B cell (primary cell): ENCODE measurements around the gene SLIT3. TPM values are rescaled to one million over a fixed set of nuclear protein-coding genes. Genes with fewer than 3 reads are reported as not detected.

Experiments
- ATAC-seq: fragments of 200-7000 bp; cut with Tn5 transposase; one replicate; pipeline ENCODE4 v1.10.0; 2021; ENCODE audit warnings: low read depth, mild to moderate bottlenecking, moderate number of reproducible peaks, moderate library complexity
- CTCF ChIA-PET: fragments of 350-600 bp; sonication (Branson Sonifier 250); formaldehyde crosslinking; loops from one replicate; lab custom pipeline; 2021; ENCODE audit warnings: antibody characterized with exemption, inconsistent platforms; lab: Charles Lee
- POLR2A ChIA-PET: fragments of 350-600 bp; sonication (Branson Sonifier 250); formaldehyde crosslinking; loops from one replicate; lab custom pipeline; 2021; ENCODE audit warnings: antibody characterized with exemption; lab: Charles Lee
- DNase-seq: peaks from one replicate; pipeline ENCODE4 v3.0.0; 2013
- H2AFZ ChIP-seq: 2 replicates; pipeline ENCODE4 v1.6.1; 2012; ENCODE audit warnings: mild to moderate bottlenecking, low read depth, low read length; ENCODE audit not compliant: insufficient read depth, poor library complexity, severe bottlenecking
- H3K27ac ChIP-seq, 2 donors: 1 replicate in 1 of 2; 2 replicates in 1 of 2; pipeline ENCODE4 v1.5.1; 2012 to 2013; ENCODE audit warnings: low read length in 2 of 2, mild to moderate bottlenecking in 2 of 2, moderate library complexity in 1 of 2
- H3K27me3 ChIP-seq, 4 experiments: fragments of 200-600 bp in 1 of 4; sonication (generic) in 1 of 4; replicated peaks in 1 of 4; 1 replicate in 2 of 4; 2 replicates in 2 of 4; pipeline versions ENCODE4 v1.6.1 to v1.7.0; 2013 to 2016; ENCODE audit warnings: low read length in 3 of 4, mild to moderate bottlenecking in 2 of 4, mixed read lengths in 1 of 4, moderate library complexity in 1 of 4; ENCODE audit not compliant: insufficient read depth in 4 of 4, control insufficient read depth in 3 of 4; ENCODE audit errors: control extremely low read depth in 1 of 4
- H3K36me3 ChIP-seq, 2 experiments: replicated peaks in 1 of 2; 1 replicate in 1 of 2; 2 replicates in 1 of 2; pipeline versions ENCODE4 v1.6.1 to v1.7.1; 2013; ENCODE audit warnings: low read length in 1 of 2; ENCODE audit not compliant: insufficient read depth in 2 of 2, control insufficient read depth in 1 of 2; ENCODE audit errors: control extremely low read depth in 1 of 2, extremely low read depth in 1 of 2
- H3K4me1 ChIP-seq, 2 donors: fragments of 200-600 bp in 1 of 2; sonication (generic) in 1 of 2; 1 replicate in 1 of 2; 2 replicates in 1 of 2; pipeline versions ENCODE4 v1.5.1 to v1.6.1; 2013 to 2017; ENCODE audit warnings: low read length in 2 of 2; ENCODE audit not compliant: control insufficient read depth in 2 of 2, insufficient read depth in 2 of 2
- H3K4me2 ChIP-seq: replicated peaks from 2 replicates; pipeline ENCODE3; 2012; ENCODE audit warnings: mild to moderate bottlenecking, low read depth, low read length; ENCODE audit not compliant: poor library complexity, severe bottlenecking
- H3K4me3 ChIP-seq, 5 experiments: fragments of 200-600 bp in 1 of 5; sonication (generic) in 1 of 5; 1 replicate in 3 of 5; 2 replicates in 2 of 5; pipeline versions ENCODE4 v1.5.1 to v1.7.0; 2011 to 2016; ENCODE audit warnings: low read length in 4 of 5, mild to moderate bottlenecking in 4 of 5, low read depth in 2 of 5, control low read depth in 1 of 5, moderate library complexity in 1 of 5; ENCODE audit not compliant: insufficient read depth in 1 of 5; ENCODE audit errors: control extremely low read depth in 1 of 5, extremely low read depth in 1 of 5
- H3K79me2 ChIP-seq: fragments of 200-600 bp; sonication (generic); one replicate; pipeline ENCODE4 v1.6.0; 2016; ENCODE audit warnings: low read length; ENCODE audit not compliant: control insufficient read depth, insufficient read depth
- H3K9ac ChIP-seq: fragments of 200-600 bp; sonication (generic); 2 replicates; pipeline ENCODE4 v1.6.1; 2017; ENCODE audit warnings: mild to moderate bottlenecking, low read length, moderate library complexity
- H3K9me3 ChIP-seq, 3 donors: one replicate each; pipeline versions ENCODE4 v1.6.1 to v1.7.1; 2013; ENCODE audit warnings: low read length in 2 of 3; ENCODE audit not compliant: control insufficient read depth in 2 of 3, insufficient read depth in 1 of 3; ENCODE audit errors: control extremely low read depth in 1 of 3
- H4K20me1 ChIP-seq: 2 replicates; pipeline ENCODE4 v1.6.0; 2012; ENCODE audit warnings: mild to moderate bottlenecking, low read length; ENCODE audit not compliant: insufficient read depth, control insufficient read depth, poor library complexity, severe bottlenecking
- H3K27ac Mint-ChIP-seq: one replicate; pipeline ENCODE4 v1.8.0; 2021; ENCODE audit warnings: mixed read lengths
- H3K27me3 Mint-ChIP-seq: one replicate; pipeline ENCODE4 v1.8.0; 2021; ENCODE audit warnings: mixed read lengths
- H3K4me1 Mint-ChIP-seq: one replicate; pipeline ENCODE4 v1.8.0; 2021; ENCODE audit warnings: mixed read lengths
- H3K4me3 Mint-ChIP-seq: one replicate; pipeline ENCODE4 v1.8.0; 2021; ENCODE audit warnings: mixed read lengths
- H3K9me3 Mint-ChIP-seq: one replicate; pipeline ENCODE4 v1.8.0; 2022; ENCODE audit warnings: mixed read lengths; ENCODE audit not compliant: insufficient read depth
- CTCF ChIP-seq: fragments of 200-600 bp; IDR thresholded peaks from one replicate; pipeline ENCODE4 v1.8.0; 2022; ENCODE audit warnings: antibody characterized with exemption, mild to moderate bottlenecking
- EZH2 ChIP-seq: IDR thresholded peaks from 2 replicates; pipeline ENCODE4 v1.6.1; 2012; ENCODE audit warnings: borderline replicate concordance, low read depth, mild to moderate bottlenecking, moderate library complexity, low read length; ENCODE audit not compliant: insufficient read depth, poor library complexity, severe bottlenecking
- WGBS: methylation state at CpG from one replicate; pipeline ENCODE4 v1.1.5; 2013; ENCODE audit warnings: missing lambda C conversion rate; ENCODE audit not compliant: insufficient coverage; 5-methylcytosine and 5-hydroxymethylcytosine counted together
- intact Hi-C: fragments of 100-400 bp; cut with micrococcal nuclease; formaldehyde crosslinking; loops from one replicate; pipeline ENCODE4 v1.10.0; 2022
- polyA plus RNA-seq: library from polyadenylated mRNA; depleted of rRNA; stranded (reverse); fragments of >200 nt; gene quantifications from 2 replicates; pipeline ENCODE4 v1.2.3, GENCODE V29; 2012
- total RNA-seq, 2 donors: library from RNA; stranded (reverse); fragments of 120-200 nt in 1 of 2; gene quantifications; 1 replicate in 1 of 2; 2 replicates in 1 of 2; pipeline versions ENCODE4 v1.2.3 to v1.2.4, GENCODE V29; 2013 to 2022

SLIT3 gene
- total and polyA plus RNA-seq, 2 donors (not counting 1 experiment from before 2014, with no cell fraction given), result not detected

DNA sequence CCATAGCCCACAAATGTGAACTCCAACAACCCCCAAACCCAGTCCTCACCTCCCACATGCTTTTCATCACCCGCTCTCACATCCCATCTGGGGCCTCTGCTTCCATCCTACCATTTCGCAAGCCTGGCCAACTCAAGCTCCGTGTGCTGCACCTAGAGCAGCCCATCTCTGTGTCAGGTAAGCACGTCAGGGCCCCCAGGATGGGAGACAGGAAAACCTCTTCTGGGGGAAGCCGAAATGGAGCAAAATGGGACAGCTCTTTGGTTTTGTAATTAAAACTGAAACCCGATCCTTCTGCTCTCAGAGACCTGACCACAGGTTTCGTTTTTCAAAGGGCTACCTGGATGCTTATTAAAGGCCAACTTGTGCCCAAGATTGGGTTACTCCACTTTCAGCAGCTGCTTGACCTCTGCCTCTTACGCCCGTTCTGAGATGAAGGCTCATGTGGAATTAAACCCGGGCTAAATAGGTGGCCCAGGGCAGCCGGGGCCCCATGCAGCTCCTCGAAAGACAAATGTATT, 287.7 kb downstream of the SLIT3 start:
- no peaks in the 10 kb centered on the region for H4K20me1 ChIP-seq
- ChIA-PET POLR2A (no interaction called here), CTCF (interaction anchor here (1.0 to 1.2 kb wide), 2 partner anchors 10 to 26 kb away, joined by 3 read pairs; no protein-coding TSS in a partner anchor)
- no peaks in the 10 kb centered on the region for H3K9me3 ChIP-seq
- no peaks in the 10 kb centered on the region for H3K9me3 Mint-ChIP-seq
- H3K79me2 ChIP-seq, result no peaks in the 10 kb centered on the region
- 88% methylated on average over 12 of the region's 12 CpGs for WGBS
- no peak overlapping the region for H3K4me3 Mint-ChIP-seq
- TF ChIP-seq CTCF (no peak), EZH2 (no peak)
- intact Hi-C loops, result no loop called here
- no peak overlapping the region for H3K4me3 ChIP-seq
- DNase-seq, result no peak
- no peak for ATAC-seq
- H3K4me2 ChIP-seq, result no peak overlapping the region
- peaks cover 12% of the 10 kb centered on the region for H3K27me3 Mint-ChIP-seq
- H2AFZ ChIP-seq, result no peak overlapping the region
- H3K4me1 Mint-ChIP-seq, result no peaks in the 10 kb centered on the region
- no peaks in the 10 kb centered on the region for H3K36me3 ChIP-seq
- H3K27ac Mint-ChIP-seq, result no peak overlapping the region
- no peak overlapping the region for H3K9ac ChIP-seq
- H3K4me1 ChIP-seq, result no peaks in the 10 kb centered on the region
- H3K27me3 ChIP-seq, result no peaks in the 10 kb centered on the region
- H3K27ac ChIP-seq, result no peak overlapping the region

- no peaks in the 10 kb centered on the region for H3K79me2 ChIP-seq
- no peaks in the 10 kb centered on the region for H3K9me3 ChIP-seq
- ChIA-PET CTCF (interaction anchor here (0.7 kb wide), 1 partner anchor 34 kb away, joined by 4 read pairs; no protein-coding TSS in a partner anchor), POLR2A (no interaction called here)
- Mint-ChIP-seq H3K4me3 (no peak overlapping the region), H3K4me1 (no peaks in the 10 kb centered on the region), H3K9me3 (no peaks in the 10 kb centered on the region), H3K27me3 (peaks cover 16% of the 10 kb centered on the region), H3K27ac (no peak overlapping the region)
- H3K9ac ChIP-seq, result no peak overlapping the region
- no peak overlapping the region for H3K4me3 ChIP-seq
- ATAC-seq, result no peak
- no peak for TF ChIP-seq EZH2
- no peak for TF ChIP-seq CTCF
- H4K20me1 ChIP-seq, result no peaks in the 10 kb centered on the region
- no peak for DNase-seq
- no peaks in the 10 kb centered on the region for H3K36me3 ChIP-seq
- 92% methylated on average over 3 of the region's 4 CpGs for WGBS
- intact Hi-C loops, result no loop called here
- H3K27ac ChIP-seq, result no peak overlapping the region
- H3K27me3 ChIP-seq, result no peaks in the 10 kb centered on the region
- H3K4me2 ChIP-seq, result no peak overlapping the region
- no peak overlapping the region for H2AFZ ChIP-seq
- no peaks in the 10 kb centered on the region for H3K4me1 ChIP-seq
Observed at GRCh38 chr5:169012450-169012849, 288.5 kb downstream of the SLIT3 start.
